OCI-LY1 (cell line): ENCODE data around the gene OR11H6.

Source experiments
- CTCF ChIP-seq: fragments of 200-600 bp; sonication (generic), shearing (Covaris generic); IDR thresholded peaks from 2 replicates; pipeline ENCODE4 v1.5.1; 2017; ENCODE audit warnings: mild to moderate bottlenecking, antibody characterized with exemption, low read length, moderate library complexity, mixed read lengths
- EZH2 ChIP-seq: fragments of 200-600 bp; sonication (generic), shearing (Covaris generic); IDR thresholded peaks from 2 replicates; pipeline ENCODE4 v1.8.0; 2017; ENCODE audit warnings: borderline replicate concordance, mixed run types, mild to moderate bottlenecking, antibody characterized with exemption, low read length, moderate library complexity, mixed read lengths

GRCh38 chr14:20274062-20274461 is 50.6 kb downstream of the OR11H6 start:
- TF ChIP-seq CTCF (no peak), EZH2 (no peak)
